CD4-positive, CD25-positive, alpha-beta regulatory T cell (primary cell): ENCODE results near the gene RAB6B. TPM values are rescaled to one million over a fixed set of nuclear protein-coding genes. Genes with fewer than 3 reads are reported as not detected.

ENCODE experiments used
- ATAC-seq, 2 donors: fragments of 150-1000 bp; cut with Tn5 transposase; one replicate each; pipeline ENCODE4 v1.10.0; 2021; ENCODE audit warnings: low read depth in 2 of 2, moderate number of reproducible peaks in 2 of 2, moderate library complexity in 1 of 2
- DNase-seq, 3 donors: peaks; one replicate each; pipeline versions ENCODE4 v3.0.0 to v3.0.0-alpha.2; 2012 to 2022; ENCODE audit warnings: mixed read lengths in 1 of 3
- H3K27ac ChIP-seq: one replicate; pipeline ENCODE4 v1.7.0; 2013; ENCODE audit warnings: mild to moderate bottlenecking, low read length; ENCODE audit not compliant: insufficient read depth, poor library complexity, severe bottlenecking
- H3K27me3 ChIP-seq: one replicate; pipeline ENCODE4 v1.7.0; 2013; ENCODE audit warnings: low read length; ENCODE audit not compliant: control insufficient read depth, insufficient read depth
- H3K36me3 ChIP-seq: one replicate; pipeline ENCODE4 v1.7.0; 2013; ENCODE audit warnings: mild to moderate bottlenecking, low read length, moderate library complexity; ENCODE audit not compliant: control insufficient read depth, insufficient read depth
- H3K4me1 ChIP-seq: 2 replicates; pipeline ENCODE4 v1.7.0; 2013; ENCODE audit warnings: mild to moderate bottlenecking, low read length; ENCODE audit not compliant: insufficient read depth, control insufficient read depth, poor library complexity, severe bottlenecking
- H3K4me3 ChIP-seq: one replicate; pipeline ENCODE4 v1.7.0; 2013; ENCODE audit warnings: low read depth, mild to moderate bottlenecking, low read length, moderate library complexity
- H3K9me3 ChIP-seq, 2 experiments: 1 replicate in 1 of 2; 2 replicates in 1 of 2; pipeline ENCODE4 v1.7.0; 2013; ENCODE audit warnings: low read length in 2 of 2, mild to moderate bottlenecking in 1 of 2, moderate library complexity in 1 of 2; ENCODE audit not compliant: control insufficient read depth in 2 of 2
- H3K27ac Mint-ChIP-seq, 3 donors: one replicate each; pipeline ENCODE4 v1.8.0; 2020 to 2022; ENCODE audit warnings: mild to moderate bottlenecking in 3 of 3, mixed read lengths in 3 of 3, moderate library complexity in 2 of 3
- H3K27me3 Mint-ChIP-seq: one replicate; pipeline ENCODE4 v1.8.0; 2022; ENCODE audit warnings: mild to moderate bottlenecking, mixed read lengths
- H3K36me3 Mint-ChIP-seq: one replicate; pipeline ENCODE4 v1.8.0; 2020; ENCODE audit warnings: mixed read lengths
- H3K4me1 Mint-ChIP-seq, 4 donors: one replicate each; pipeline ENCODE4 v1.8.0; 2020 to 2022; ENCODE audit warnings: mixed read lengths in 4 of 4, mild to moderate bottlenecking in 1 of 4
- H3K4me3 Mint-ChIP-seq, 4 donors: one replicate each; pipeline ENCODE4 v1.8.0; 2020 to 2022; ENCODE audit warnings: mild to moderate bottlenecking in 4 of 4, mixed read lengths in 4 of 4, moderate library complexity in 3 of 4
- H3K9me3 Mint-ChIP-seq, 7 donors: one replicate each; pipeline ENCODE4 v1.8.0; 2020 to 2022; ENCODE audit warnings: mixed read lengths in 7 of 7, mild to moderate bottlenecking in 3 of 7, moderate library complexity in 2 of 7
- polyA plus RNA-seq, 4 donors: library from polyadenylated mRNA; unstranded; fragments of 300-500 nt; fragmentation: Illumina TruSeq; gene quantifications; one replicate each; pipeline ENCODE4 v1.2.3, GENCODE V29; 2021
- total RNA-seq: library from RNA; stranded (reverse); gene quantifications from one replicate; pipeline ENCODE4 v1.2.3, GENCODE V29; 2022

The RAB6B gene
- total and polyA plus RNA-seq, 5 donors from 2014 or later: 0.16 to 0.94 (median 0.31) TPM

GRCh38 chr3:133820129-133820528, 75.6 kb downstream of the RAB6B start:
- no peak overlapping the region for H3K27ac ChIP-seq
- Mint-ChIP-seq H3K27me3 (no peaks in the 10 kb centered on the region), H3K36me3 (peaks cover 58% of the 10 kb centered on the region), H3K4me3 (no peak overlapping the region), H3K27ac (no peak overlapping the region), H3K4me1 (peaks cover 0 to 12% (median 11%) of the 10 kb centered on the region in 4 donors), H3K9me3 (no peaks in the 10 kb centered on the region)
- H3K4me3 ChIP-seq: no peak overlapping the region
- H3K27me3 ChIP-seq: no peaks in the 10 kb centered on the region
- ATAC-seq (no peak), DNase-seq (no peak)
- no peaks in the 10 kb centered on the region for H3K9me3 ChIP-seq
- no peaks in the 10 kb centered on the region for H3K4me1 ChIP-seq
- H3K36me3 ChIP-seq: peaks cover 85% of the 10 kb centered on the region

GRCh38 chr3:133815386-133815785, 80.3 kb downstream of the RAB6B start:
- DNase-seq (no peak), ATAC-seq (no peak)
- Histone ChIP-seq H3K9me3 (no peaks in the 10 kb centered on the region), H3K27ac (no peak overlapping the region), H3K4me3 (no peak overlapping the region), H3K27me3 (no peaks in the 10 kb centered on the region), H3K4me1 (no peaks in the 10 kb centered on the region), H3K36me3 (peaks cover 77% of the 10 kb centered on the region)
- Mint-ChIP-seq H3K36me3 (peaks cover 49% of the 10 kb centered on the region), H3K4me3 (no peak overlapping the region), H3K4me1 (peaks cover 12 to 24% (median 18%) of the 10 kb centered on the region in 4 donors), H3K27ac (no peak overlapping the region), H3K9me3 (no peaks in the 10 kb centered on the region), H3K27me3 (no peaks in the 10 kb centered on the region)

- Mint-ChIP-seq H3K27me3 (no peaks in the 10 kb centered on the region), H3K36me3 (peaks cover 49% of the 10 kb centered on the region), H3K9me3 (no peaks in the 10 kb centered on the region), H3K4me1 (peaks cover 18 to 33% (median 22%) of the 10 kb centered on the region in 4 donors), H3K27ac (peak overlapping the region in 1 of 3 donors; percentile 78), H3K4me3 (peak overlapping the region in 1 of 4 donors; percentile 36)
- Histone ChIP-seq H3K27ac (no peak overlapping the region), H3K9me3 (no peaks in the 10 kb centered on the region), H3K27me3 (no peaks in the 10 kb centered on the region), H3K4me1 (no peaks in the 10 kb centered on the region), H3K4me3 (no peak overlapping the region), H3K36me3 (peaks cover 80% of the 10 kb centered on the region)
- DNase-seq: no peak
- ATAC-seq: no peak
These were observed 82.8 kb downstream of the RAB6B start for GRCh38 chr3:133812872-133813271.

- Mint-ChIP-seq H3K36me3 (peaks cover 15% of the 10 kb centered on the region), H3K27ac (peak within 1 kb of the TSS; percentile 93 to 97 (median 96)), H3K4me3 (peak within 1 kb of the TSS; percentile 92 to 99 (median 96)), H3K27me3 (peaks cover 23% of the 10 kb centered on the region), H3K4me1 (peaks cover 16 to 48% (median 33%) of the 10 kb centered on the region in 4 donors), H3K9me3 (no peaks in the 10 kb centered on the region)
- H3K36me3 ChIP-seq: peaks cover 31% of the 10 kb centered on the region
- ATAC-seq: peak; percentile 97 to 99
- no peaks in the 10 kb centered on the region for H3K27me3 ChIP-seq
- no peaks in the 10 kb centered on the region for H3K9me3 ChIP-seq
- H3K4me1 ChIP-seq: peaks cover 8% of the 10 kb centered on the region
- DNase-seq: peak; percentile 95 to 98 (median 96)
- peak within 1 kb of the TSS; percentile 81 for H3K27ac ChIP-seq
- peak within 1 kb of the TSS; percentile 80 for H3K4me3 ChIP-seq
These were observed 89.8 kb downstream of the RAB6B start, which contains the start of gene SRPRB for GRCh38 chr3:133805702-133806475. Gene SRPRB (plus strand): TSS chr3:133805815. CDS start chr3:133805849, 34 bp downstream.

- peak overlapping the region; percentile 81 for H3K27ac ChIP-seq
- Mint-ChIP-seq H3K9me3 (no peaks in the 10 kb centered on the region), H3K36me3 (peaks cover 11% of the 10 kb centered on the region), H3K4me1 (peaks cover 12 to 43% (median 32%) of the 10 kb centered on the region in 4 donors), H3K27ac (peak overlapping the region; percentile 93 to 97 (median 96)), H3K27me3 (peaks cover 23% of the 10 kb centered on the region), H3K4me3 (peak overlapping the region; percentile 92 to 99 (median 96))
- no peaks in the 10 kb centered on the region for H3K9me3 ChIP-seq
- H3K27me3 ChIP-seq: no peaks in the 10 kb centered on the region
- peaks cover 8% of the 10 kb centered on the region for H3K4me1 ChIP-seq
- DNase-seq (no peak), ATAC-seq (no peak)
- peak overlapping the region; percentile 80 for H3K4me3 ChIP-seq
- H3K36me3 ChIP-seq: peaks cover 25% of the 10 kb centered on the region
These were observed 90.3 kb downstream of the RAB6B start for GRCh38 chr3:133805384-133805701.

- Histone ChIP-seq H3K27ac (peak overlapping the region; percentile 81), H3K4me3 (peak overlapping the region; percentile 80), H3K4me1 (peaks cover 8% of the 10 kb centered on the region), H3K9me3 (no peaks in the 10 kb centered on the region), H3K27me3 (peaks cover 3% of the 10 kb centered on the region), H3K36me3 (peaks cover 21% of the 10 kb centered on the region)
- Mint-ChIP-seq H3K27ac (peak overlapping the region; percentile 93 to 97 (median 96)), H3K9me3 (no peaks in the 10 kb centered on the region), H3K4me1 (peaks cover 12 to 38% (median 29%) of the 10 kb centered on the region in 4 donors), H3K27me3 (peaks cover 28% of the 10 kb centered on the region), H3K4me3 (peak overlapping the region; percentile 92 to 99 (median 96)), H3K36me3 (peaks cover 6% of the 10 kb centered on the region)
- DNase-seq: no peak
- ATAC-seq: no peak
These were observed 90.8 kb downstream of the RAB6B start for GRCh38 chr3:133804896-133805295.

- Mint-ChIP-seq H3K27me3 (peaks cover 34% of the 10 kb centered on the region), H3K4me3 (peak overlapping the region in 1 of 4 donors; percentile 20), H3K27ac (no peak overlapping the region), H3K9me3 (no peaks in the 10 kb centered on the region), H3K36me3 (peaks cover 5% of the 10 kb centered on the region), H3K4me1 (peaks cover 12 to 34% (median 26%) of the 10 kb centered on the region in 4 donors)
- Histone ChIP-seq H3K9me3 (no peaks in the 10 kb centered on the region), H3K36me3 (peaks cover 12% of the 10 kb centered on the region), H3K4me1 (peaks cover 8% of the 10 kb centered on the region), H3K27ac (no peak overlapping the region), H3K27me3 (peaks cover 6% of the 10 kb centered on the region), H3K4me3 (no peak overlapping the region)
- DNase-seq (no peak), ATAC-seq (no peak)
These were observed 92.2 kb downstream of the RAB6B start for GRCh38 chr3:133803469-133803868.
